Ureter (tissue), 1 donor: ENCODE data around the gene CACTIN. TPM values are rescaled to one million over a fixed set of nuclear protein-coding genes. Genes with fewer than 3 reads are reported as not detected.

ENCODE experiments used
- DNase-seq: peaks from one replicate; pipeline ENCODE4 v3.0.0-alpha.2; 2020; ENCODE audit warnings: low spot score
- total RNA-seq: library from RNA; stranded (reverse); gene quantifications from one replicate; pipeline ENCODE4 v1.2.4, GENCODE V29; 2023
- donor health status: DM: yes; HTN: yes; CAD: no.

The CACTIN gene
- total RNA-seq, 1 donor from 2014 or later, result 31.0 TPM

GRCh38 chr19:3646336-3647092 is 19.9 kb upstream of the CACTIN start:
- no peak for DNase-seq

- DNase-seq, result no peak
These were observed 19.1 kb upstream of the CACTIN start for GRCh38 chr19:3645726-3646125.

- DNase-seq, result no peak
These were observed 18.4 kb upstream of the CACTIN start for GRCh38 chr19:3645067-3645396.

GRCh38 chr19:3644351-3645066 is 17.9 kb upstream of the CACTIN start:
- DNase-seq, result no peak

GRCh38 chr19:3643674-3644313 is 17.2 kb upstream of the CACTIN start:
- no peak for DNase-seq

DNA sequence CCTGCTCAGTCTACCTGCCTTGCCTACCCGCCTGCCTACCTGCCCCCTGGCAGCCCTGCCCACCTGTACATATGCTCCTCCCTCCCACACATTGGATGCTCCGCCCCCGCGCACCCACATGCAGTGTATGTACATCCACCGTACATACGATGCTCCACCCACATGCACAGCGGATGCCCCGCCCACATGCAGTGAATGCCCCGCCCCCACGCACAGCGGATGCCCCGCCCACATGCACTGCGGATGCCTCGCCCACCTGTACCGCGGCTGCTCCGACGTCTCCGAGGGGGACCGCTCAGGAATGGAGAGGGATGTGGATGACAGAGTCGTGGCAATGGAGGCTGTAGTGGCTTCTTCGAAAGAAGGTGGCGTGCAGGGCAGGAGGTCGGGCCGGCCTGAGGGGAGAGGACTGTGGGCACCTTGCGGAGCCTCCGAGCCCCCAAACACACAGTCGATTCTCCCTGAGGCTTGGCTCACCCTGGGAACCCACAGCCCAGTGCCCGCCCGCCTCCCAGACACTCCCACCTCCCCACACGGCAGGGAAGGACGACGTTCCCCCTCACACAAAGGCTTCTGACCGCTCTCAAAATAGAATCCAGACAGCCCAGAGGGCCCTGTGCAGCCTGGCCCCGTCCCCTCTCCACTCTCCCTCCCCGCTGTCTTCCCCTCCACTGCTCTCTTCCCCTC is 16.5 kb upstream of the CACTIN start:
- no peak for DNase-seq

DNA sequence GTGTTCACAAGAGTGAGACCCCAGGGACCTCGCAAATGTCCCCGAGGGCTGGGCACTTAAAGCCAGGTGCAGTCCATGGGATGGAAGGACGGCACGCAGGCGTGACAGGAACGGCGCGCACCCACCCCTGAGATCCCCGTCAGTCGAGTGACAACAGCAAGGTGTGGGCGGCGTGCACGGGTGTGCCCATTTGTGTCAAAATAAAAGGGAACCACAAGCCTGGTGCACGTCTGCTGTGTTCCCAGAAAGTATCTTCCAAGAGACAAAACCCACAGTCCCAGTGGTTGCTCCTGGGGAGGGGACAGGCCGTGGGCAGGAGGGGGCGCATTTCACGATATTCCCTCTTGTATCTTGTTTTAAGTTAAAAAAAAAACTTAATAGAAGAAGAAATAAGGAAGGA is 15.7 kb upstream of the CACTIN start:
- no peak for DNase-seq

GRCh38 chr19:3641515-3642269 is 15.1 kb upstream of the CACTIN start:
- no peak for DNase-seq

DNA sequence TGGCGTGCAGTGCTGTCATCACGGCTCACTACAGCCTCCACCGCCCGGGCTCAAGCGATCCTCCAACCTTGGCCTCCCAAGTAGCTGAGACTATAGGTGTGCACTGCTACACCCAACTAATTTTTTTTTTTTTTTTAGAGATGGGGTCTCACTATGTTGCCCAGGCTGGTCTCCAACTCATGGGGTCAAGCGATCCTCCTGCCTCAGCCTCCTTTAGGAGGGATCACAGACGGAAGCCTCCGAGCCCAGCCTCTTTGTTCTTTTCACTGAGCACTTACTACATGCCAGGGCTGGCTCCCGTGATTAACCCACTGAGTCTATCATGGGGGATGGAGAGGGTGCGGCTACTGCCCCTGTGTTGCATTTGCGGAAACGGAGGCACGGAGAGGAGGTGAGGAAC is 12.9 kb upstream of the CACTIN start:
- DNase-seq, result no peak

DNA sequence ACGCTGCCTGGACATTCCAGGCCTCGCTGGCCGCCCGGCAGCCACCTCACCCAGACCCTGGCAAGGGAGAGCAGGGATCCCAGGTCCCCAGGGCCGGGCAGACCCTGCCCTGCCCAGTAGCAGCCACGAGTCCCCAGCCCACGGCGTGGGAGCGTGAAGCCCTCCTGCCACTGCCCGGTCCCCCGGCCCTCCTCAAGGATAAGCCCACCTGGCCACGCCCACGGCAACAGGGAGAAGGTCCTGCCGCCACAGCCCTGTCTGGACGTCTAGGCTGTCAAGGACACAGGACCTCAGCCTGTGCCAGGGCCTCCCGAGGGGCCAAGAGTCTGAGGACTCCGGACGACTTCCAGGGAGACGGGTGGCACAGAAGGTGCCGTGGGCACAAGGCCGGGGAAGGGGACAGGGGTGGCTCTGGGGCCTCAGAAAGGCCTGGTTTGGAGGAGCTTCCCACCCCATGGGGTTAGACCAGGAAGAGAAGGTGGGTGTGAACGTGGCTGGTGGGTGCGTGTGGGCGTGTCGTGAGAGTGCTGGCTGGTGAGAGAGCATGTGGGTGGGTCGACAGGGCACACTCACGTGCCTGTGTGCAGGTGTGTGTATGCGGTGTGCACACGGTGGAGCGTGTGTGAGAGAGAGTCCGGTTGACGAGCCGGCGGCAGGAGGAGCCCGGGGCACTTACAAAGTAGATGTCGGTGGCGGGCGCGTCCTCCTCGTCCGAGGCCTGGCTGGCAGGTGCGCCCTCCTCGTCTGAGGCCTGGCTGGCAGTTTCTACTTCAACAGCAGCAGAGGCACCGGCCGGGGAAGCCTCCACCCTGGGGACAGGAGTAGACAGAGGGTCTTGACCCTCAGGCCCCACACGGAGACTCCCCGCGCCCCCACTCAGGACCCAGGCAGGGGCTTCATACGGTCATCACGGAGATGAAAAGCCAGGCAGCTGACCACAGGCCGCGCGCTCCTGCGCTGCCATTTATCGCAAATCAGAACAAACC is 11.9 kb upstream of the CACTIN start:
- DNase-seq, result no peak

GRCh38 chr19:3637621-3638020 is 11.0 kb upstream of the CACTIN start:
- no peak for DNase-seq

- DNase-seq, result no peak
These were observed 10.4 kb upstream of the CACTIN start for GRCh38 chr19:3636962-3637361.

DNA sequence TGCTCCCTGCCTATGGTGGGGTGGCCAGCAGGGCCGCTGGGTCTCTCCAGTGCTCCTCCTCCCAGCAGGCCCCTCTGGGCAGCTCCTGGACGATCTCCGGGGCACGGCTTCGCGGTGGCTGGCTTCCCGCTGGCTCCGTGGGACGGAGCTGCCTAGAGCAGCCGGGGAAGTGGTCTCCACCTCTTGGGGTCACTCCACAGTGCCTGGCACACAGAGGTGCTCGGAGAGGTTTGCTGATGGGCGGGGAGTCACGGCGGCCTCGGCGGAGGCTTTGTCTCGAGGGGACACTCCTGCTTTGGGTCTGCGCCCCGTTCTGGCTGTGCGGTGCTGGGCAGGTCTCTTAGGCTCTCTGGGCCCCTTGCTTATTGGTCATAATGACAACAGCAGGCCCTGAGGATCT is 9.9 kb upstream of the CACTIN start:
- DNase-seq, result no peak

GRCh38 chr19:3634496-3635045 is 8.0 kb upstream of the CACTIN start:
- no peak for DNase-seq

DNA sequence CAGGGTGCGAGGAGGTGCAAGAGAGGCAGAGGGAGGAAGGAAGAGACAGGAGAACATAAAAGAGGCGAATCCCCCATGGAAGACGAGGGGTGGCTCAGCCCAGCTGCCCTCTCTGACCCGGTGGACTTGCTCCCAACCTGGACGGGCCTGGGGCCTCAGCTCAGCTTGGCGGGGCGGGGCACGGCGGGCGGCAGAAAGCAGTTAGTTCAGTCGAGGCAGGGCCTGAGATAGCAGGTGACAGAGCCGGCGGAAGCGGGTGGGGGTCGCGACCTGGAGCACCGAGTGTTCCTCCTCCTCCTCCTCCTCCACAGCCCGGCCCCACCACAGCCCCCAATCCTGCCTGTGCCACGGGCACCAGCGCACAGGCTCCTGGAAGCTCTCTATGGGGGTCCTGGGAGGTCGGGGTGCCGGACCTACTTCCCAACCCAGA is 7.0 kb upstream of the CACTIN start:
- no peak for DNase-seq

GRCh38 chr19:3632739-3633558 is 6.4 kb upstream of the CACTIN start:
- no peak for DNase-seq

- no peak for DNase-seq
These were observed 5.5 kb upstream of the CACTIN start for GRCh38 chr19:3632098-3632497.

GRCh38 chr19:3631053-3631861 is 4.7 kb upstream of the CACTIN start:
- DNase-seq, result no peak
